ENCODE results near the gene CDH2. TPM values are rescaled to one million over a fixed set of nuclear protein-coding genes. Genes with fewer than 3 reads are reported as not detected.

Gene CDH2
- total RNA-seq, 1 donor from 2014 or later = 363 TPM

GRCh38 chr18:28004606-28005005 lies 172.3 kb downstream of the CDH2 start:
- Mint-ChIP-seq H3K4me3 (ENCODE audit: unreplicated experiment) (no peak overlapping the region), H3K27ac (ENCODE audit: unreplicated experiment) (no peak overlapping the region), H3K4me1 (ENCODE audit: low read depth, unreplicated experiment) (peaks cover 5% of the 10 kb centered on the region), H3K9me3 (ENCODE audit: unreplicated experiment) (no peaks in the 10 kb centered on the region), H3K27me3 (ENCODE audit: low read depth, unreplicated experiment) (no peaks in the 10 kb centered on the region), H3K36me3 (ENCODE audit: low read depth, unreplicated experiment) (peaks cover 20% of the 10 kb centered on the region)
- H3K9ac ChIP-seq (ENCODE audit: low read length) = no peak overlapping the region
- FAIRE-seq (no peak), DNase-seq (ENCODE audit: low read depth) (no peak)
- H3K4me3 ChIP-seq (ENCODE audit: insufficient read depth, low read depth, low read length) = no peak overlapping the region
- H3K27ac ChIP-seq (ENCODE audit: low read depth, low read length) = no peak overlapping the region
- H3K4me1 ChIP-seq (ENCODE audit: insufficient read depth, low read length) = peaks cover 14% of the 10 kb centered on the region
- peaks cover 10% of the 10 kb centered on the region for H3K79me2 ChIP-seq (ENCODE audit: insufficient read depth, low read length)
- H2AFZ ChIP-seq (ENCODE audit: low read depth, low read length) = no peak overlapping the region
- no peaks in the 10 kb centered on the region for H3K9me3 ChIP-seq (ENCODE audit: insufficient read depth, low read depth, low read length)
- no peak overlapping the region for H3K4me2 ChIP-seq (ENCODE audit: low read length)
- H3K27me3 ChIP-seq (ENCODE audit: insufficient read depth, low read length) = no peaks in the 10 kb centered on the region
- H4K20me1 ChIP-seq (ENCODE audit: insufficient read depth, low read length) = no peaks in the 10 kb centered on the region
- peaks cover 49% of the 10 kb centered on the region for H3K36me3 ChIP-seq (ENCODE audit: insufficient read depth, low read length)
- TF ChIP-seq EZH2 (IDR thresholded peaks at IDR 0.05; ENCODE audit: insufficient read depth, low read length) = no peak
- TF ChIP-seq, protein P1, sequence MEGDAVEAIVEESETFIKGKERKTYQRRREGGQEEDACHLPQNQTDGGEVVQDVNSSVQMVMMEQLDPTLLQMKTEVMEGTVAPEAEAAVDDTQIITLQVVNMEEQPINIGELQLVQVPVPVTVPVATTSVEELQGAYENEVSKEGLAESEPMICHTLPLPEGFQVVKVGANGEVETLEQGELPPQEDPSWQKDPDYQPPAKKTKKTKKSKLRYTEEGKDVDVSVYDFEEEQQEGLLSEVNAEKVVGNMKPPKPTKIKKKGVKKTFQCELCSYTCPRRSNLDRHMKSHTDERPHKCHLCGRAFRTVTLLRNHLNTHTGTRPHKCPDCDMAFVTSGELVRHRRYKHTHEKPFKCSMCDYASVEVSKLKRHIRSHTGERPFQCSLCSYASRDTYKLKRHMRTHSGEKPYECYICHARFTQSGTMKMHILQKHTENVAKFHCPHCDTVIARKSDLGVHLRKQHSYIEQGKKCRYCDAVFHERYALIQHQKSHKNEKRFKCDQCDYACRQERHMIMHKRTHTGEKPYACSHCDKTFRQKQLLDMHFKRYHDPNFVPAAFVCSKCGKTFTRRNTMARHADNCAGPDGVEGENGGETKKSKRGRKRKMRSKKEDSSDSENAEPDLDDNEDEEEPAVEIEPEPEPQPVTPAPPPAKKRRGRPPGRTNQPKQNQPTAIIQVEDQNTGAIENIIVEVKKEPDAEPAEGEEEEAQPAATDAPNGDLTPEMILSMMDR (IDR thresholded peaks at IDR 0.05; ENCODE audit: insufficient read depth, low read depth, low read length) = no peak

DNA sequence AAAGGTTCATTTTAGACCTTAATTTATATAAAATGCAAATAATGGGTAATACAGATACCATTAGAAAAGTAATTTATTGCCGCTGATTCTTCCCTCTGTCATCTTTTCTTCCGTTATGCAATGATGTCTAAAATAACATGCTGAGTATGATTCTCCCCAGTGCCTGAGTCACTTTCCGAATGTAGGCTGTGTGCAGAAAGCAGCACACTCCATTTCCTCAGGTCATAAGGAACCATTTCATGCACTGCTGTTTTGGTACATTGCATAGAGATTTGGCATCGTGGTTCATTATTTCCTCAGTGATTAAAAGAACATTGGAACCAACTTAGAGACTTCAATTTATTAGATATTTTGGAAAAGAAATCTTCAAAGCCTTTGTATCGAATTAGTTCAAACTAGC lies 173.5 kb downstream of the CDH2 start:
- H3K4me1 Mint-ChIP-seq (ENCODE audit: low read depth, unreplicated experiment) = peaks cover 4% of the 10 kb centered on the region
- no peaks in the 10 kb centered on the region for H3K9me3 Mint-ChIP-seq (ENCODE audit: unreplicated experiment)
- no peak overlapping the region for H3K27ac Mint-ChIP-seq (ENCODE audit: unreplicated experiment)
- TF ChIP-seq, protein P1 (IDR thresholded peaks at IDR 0.05; ENCODE audit: insufficient read depth, low read depth, low read length) = no peak
- no peak for TF ChIP-seq EZH2 (IDR thresholded peaks at IDR 0.05; ENCODE audit: insufficient read depth, low read length)
- Histone ChIP-seq H4K20me1 (ENCODE audit: insufficient read depth, low read length) (peaks cover 1% of the 10 kb centered on the region), H3K4me1 (ENCODE audit: insufficient read depth, low read length) (peaks cover 14% of the 10 kb centered on the region), H3K36me3 (ENCODE audit: insufficient read depth, low read length) (peaks cover 55% of the 10 kb centered on the region), H3K9me3 (ENCODE audit: insufficient read depth, low read depth, low read length) (no peaks in the 10 kb centered on the region), H3K79me2 (ENCODE audit: insufficient read depth, low read length) (peaks cover 10% of the 10 kb centered on the region), H3K4me2 (ENCODE audit: low read length) (peak overlapping the region; percentile 34), H3K9ac (ENCODE audit: low read length) (no peak overlapping the region), H3K27me3 (ENCODE audit: insufficient read depth, low read length) (no peaks in the 10 kb centered on the region), H2AFZ (ENCODE audit: low read depth, low read length) (no peak overlapping the region), H3K4me3 (ENCODE audit: insufficient read depth, low read depth, low read length) (no peak overlapping the region), H3K27ac (ENCODE audit: low read depth, low read length) (peak overlapping the region; percentile 43)
- peak; percentile 41 for DNase-seq (ENCODE audit: low read depth)
- no peak overlapping the region for H3K4me3 Mint-ChIP-seq (ENCODE audit: unreplicated experiment)
- FAIRE-seq = peak; percentile 80
- peaks cover 22% of the 10 kb centered on the region for H3K36me3 Mint-ChIP-seq (ENCODE audit: low read depth, unreplicated experiment)
- H3K27me3 Mint-ChIP-seq (ENCODE audit: low read depth, unreplicated experiment) = no peaks in the 10 kb centered on the region

- H3K4me2 ChIP-seq (ENCODE audit: low read length) = no peak overlapping the region
- no peaks in the 10 kb centered on the region for H3K27me3 Mint-ChIP-seq (ENCODE audit: low read depth, unreplicated experiment)
- DNase-seq (ENCODE audit: low read depth) = no peak
- H3K4me3 ChIP-seq (ENCODE audit: insufficient read depth, low read depth, low read length) = no peak overlapping the region
- H3K9me3 Mint-ChIP-seq (ENCODE audit: unreplicated experiment) = no peaks in the 10 kb centered on the region
- H3K4me1 Mint-ChIP-seq (ENCODE audit: low read depth, unreplicated experiment) = peaks cover 4% of the 10 kb centered on the region
- no peak overlapping the region for H3K4me3 Mint-ChIP-seq (ENCODE audit: unreplicated experiment)
- H3K4me1 ChIP-seq (ENCODE audit: insufficient read depth, low read length) = peaks cover 13% of the 10 kb centered on the region
- peaks cover 22% of the 10 kb centered on the region for H3K36me3 Mint-ChIP-seq (ENCODE audit: low read depth, unreplicated experiment)
- no peak overlapping the region for H3K27ac Mint-ChIP-seq (ENCODE audit: unreplicated experiment)
- no peak overlapping the region for H3K27ac ChIP-seq (ENCODE audit: low read depth, low read length)
- FAIRE-seq = no peak
- peaks cover 59% of the 10 kb centered on the region for H3K36me3 ChIP-seq (ENCODE audit: insufficient read depth, low read length)
- H4K20me1 ChIP-seq (ENCODE audit: insufficient read depth, low read length) = peaks cover 6% of the 10 kb centered on the region
- peaks cover 10% of the 10 kb centered on the region for H3K79me2 ChIP-seq (ENCODE audit: insufficient read depth, low read length)
- no peak overlapping the region for H3K9ac ChIP-seq (ENCODE audit: low read length)
- no peak overlapping the region for H2AFZ ChIP-seq (ENCODE audit: low read depth, low read length)
- TF ChIP-seq, protein P1 (IDR thresholded peaks at IDR 0.05; ENCODE audit: insufficient read depth, low read depth, low read length) = no peak
- TF ChIP-seq EZH2 (IDR thresholded peaks at IDR 0.05; ENCODE audit: insufficient read depth, low read length) = no peak
- no peaks in the 10 kb centered on the region for H3K27me3 ChIP-seq (ENCODE audit: insufficient read depth, low read length)
- H3K9me3 ChIP-seq (ENCODE audit: insufficient read depth, low read depth, low read length) = no peaks in the 10 kb centered on the region
Observed at GRCh38 chr18:28002841-28003240, 174.1 kb downstream of the CDH2 start.
